Fibroblast of lung (primary cell): ENCODE data around the gene TBC1D7. TPM values are rescaled to one million over a fixed set of nuclear protein-coding genes. Genes with fewer than 3 reads are reported as not detected.

Experiments used
- DNase-seq, 2 donors: peaks; one replicate each; pipeline versions ENCODE4 v3.0.0 to v3.0.0-alpha.2; 2010; ENCODE audit warnings: low read depth in 2 of 2
- H2AFZ ChIP-seq: 2 replicates; pipeline ENCODE4 v1.5.1; 2012; ENCODE audit warnings: low read length, control low read depth, inconsistent platforms
- H3K27ac ChIP-seq: 2 replicates; pipeline ENCODE4 v1.5.1; 2011; ENCODE audit warnings: low read length, control low read depth; ENCODE audit not compliant: insufficient read depth
- H3K27me3 ChIP-seq: 2 replicates; pipeline ENCODE4 v1.5.1; 2011; ENCODE audit warnings: mild to moderate bottlenecking, low read length; ENCODE audit not compliant: control insufficient read depth, insufficient read depth
- H3K36me3 ChIP-seq: 2 replicates; pipeline ENCODE4 v1.5.1; 2011; ENCODE audit warnings: low read length; ENCODE audit not compliant: control insufficient read depth, insufficient read depth
- H3K4me1 ChIP-seq: 2 replicates; pipeline ENCODE4 v1.5.1; 2011; ENCODE audit warnings: low read length; ENCODE audit not compliant: control insufficient read depth, insufficient read depth; ENCODE audit errors: extremely low read depth
- H3K4me2 ChIP-seq: 2 replicates; pipeline ENCODE4 v1.5.1; 2011; ENCODE audit warnings: low read length, control low read depth; ENCODE audit not compliant: insufficient read depth; ENCODE audit errors: extremely low read depth
- H3K4me3 ChIP-seq, 4 experiments: fragments of 200-600 bp in 1 of 4; sonication (generic) in 1 of 4; replicated peaks in 1 of 4; 2 replicates each; pipeline ENCODE4 v1.5.1; 2011 to 2016; ENCODE audit warnings: low read length in 4 of 4, low read depth in 3 of 4, mild to moderate bottlenecking in 3 of 4, control low read depth in 2 of 4, inconsistent platforms in 1 of 4, mixed read lengths in 1 of 4; ENCODE audit not compliant: insufficient read depth in 1 of 4; ENCODE audit errors: control extremely low read depth in 1 of 4
- H3K79me2 ChIP-seq: 2 replicates; pipeline ENCODE4 v1.5.1; 2012; ENCODE audit warnings: mild to moderate bottlenecking, low read length, inconsistent platforms; ENCODE audit not compliant: control insufficient read depth, insufficient read depth
- H3K9ac ChIP-seq: 2 replicates; pipeline ENCODE4 v1.5.1; 2011; ENCODE audit warnings: mild to moderate bottlenecking, low read length, control low read depth; ENCODE audit not compliant: insufficient read depth
- H3K9me3 ChIP-seq: 2 replicates; pipeline ENCODE4 v1.5.1; 2012; ENCODE audit warnings: low read depth, low read length; ENCODE audit not compliant: control insufficient read depth, insufficient read depth
- H4K20me1 ChIP-seq: 2 replicates; pipeline ENCODE4 v1.5.1; 2011; ENCODE audit warnings: low read length; ENCODE audit not compliant: control insufficient read depth, insufficient read depth; ENCODE audit errors: extremely low read depth
- EZH2 ChIP-seq: IDR thresholded peaks from 2 replicates; pipeline ENCODE4 v1.5.1; 2012; ENCODE audit warnings: low read length, control low read depth, mild to moderate bottlenecking; ENCODE audit errors: missing control alignments
- polyA plus RNA-seq, 2 donors: library from polyadenylated mRNA; depleted of rRNA in 1 of 2; stranded (reverse) in 1 of 2; unstranded in 1 of 2; fragments of >200 nt; gene quantifications; 2 replicates each; pipeline ENCODE4 v1.2.1, GENCODE V29; 2011 to 2012; ENCODE audit warnings: missing spikeins in 1 of 2
- total RNA-seq: library from RNA; depleted of rRNA; stranded (reverse); fragments of >200 nt; gene quantifications from 2 replicates; pipeline ENCODE4 v1.2.1, GENCODE V29; 2014
- TF ChIP-seq, protein P1 (sequence below), 2 donors: IDR thresholded peaks in 1 of 2; conservative IDR thresholded peaks in 1 of 2; 1 replicate in 1 of 2; 2 replicates in 1 of 2; pipeline ENCODE4 v1.5.1; 2011 to 2012; ENCODE audit warnings: low read length in 2 of 2, control low read depth in 1 of 2, inconsistent platforms in 1 of 2, low read depth in 1 of 2, mild to moderate bottlenecking in 1 of 2

TBC1D7 gene
- total and polyA plus RNA-seq, 2 donors (not counting 1 experiment from before 2014, with no cell fraction given): 19.3 to 31.1 TPM

GRCh38 chr6:13346245-13346644 is 17.9 kb upstream of the TBC1D7 start:
- no peak overlapping the region for H3K4me3 ChIP-seq
- H3K4me2 ChIP-seq: no peak overlapping the region
- H3K9ac ChIP-seq: no peak overlapping the region
- H4K20me1 ChIP-seq: no peaks in the 10 kb centered on the region
- H3K4me1 ChIP-seq: no peaks in the 10 kb centered on the region
- H3K27ac ChIP-seq: no peak overlapping the region
- H2AFZ ChIP-seq: no peak overlapping the region
- H3K9me3 ChIP-seq: no peaks in the 10 kb centered on the region
- no peak for DNase-seq
- no peaks in the 10 kb centered on the region for H3K36me3 ChIP-seq
- TF ChIP-seq, protein P1, sequence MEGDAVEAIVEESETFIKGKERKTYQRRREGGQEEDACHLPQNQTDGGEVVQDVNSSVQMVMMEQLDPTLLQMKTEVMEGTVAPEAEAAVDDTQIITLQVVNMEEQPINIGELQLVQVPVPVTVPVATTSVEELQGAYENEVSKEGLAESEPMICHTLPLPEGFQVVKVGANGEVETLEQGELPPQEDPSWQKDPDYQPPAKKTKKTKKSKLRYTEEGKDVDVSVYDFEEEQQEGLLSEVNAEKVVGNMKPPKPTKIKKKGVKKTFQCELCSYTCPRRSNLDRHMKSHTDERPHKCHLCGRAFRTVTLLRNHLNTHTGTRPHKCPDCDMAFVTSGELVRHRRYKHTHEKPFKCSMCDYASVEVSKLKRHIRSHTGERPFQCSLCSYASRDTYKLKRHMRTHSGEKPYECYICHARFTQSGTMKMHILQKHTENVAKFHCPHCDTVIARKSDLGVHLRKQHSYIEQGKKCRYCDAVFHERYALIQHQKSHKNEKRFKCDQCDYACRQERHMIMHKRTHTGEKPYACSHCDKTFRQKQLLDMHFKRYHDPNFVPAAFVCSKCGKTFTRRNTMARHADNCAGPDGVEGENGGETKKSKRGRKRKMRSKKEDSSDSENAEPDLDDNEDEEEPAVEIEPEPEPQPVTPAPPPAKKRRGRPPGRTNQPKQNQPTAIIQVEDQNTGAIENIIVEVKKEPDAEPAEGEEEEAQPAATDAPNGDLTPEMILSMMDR (conservative IDR thresholded peaks at IDR 0.05 in 1 of 2, IDR thresholded peaks at IDR 0.05 in 1 of 2; ENCODE audit: low read depth in 1 of 2, low read length in 2 of 2): no peak
- no peak for TF ChIP-seq EZH2
- H3K79me2 ChIP-seq: no peaks in the 10 kb centered on the region
- H3K27me3 ChIP-seq: no peaks in the 10 kb centered on the region

GRCh38 chr6:13342414-13343019 is 14.2 kb upstream of the TBC1D7 start:
- no peaks in the 10 kb centered on the region for H3K36me3 ChIP-seq
- no peaks in the 10 kb centered on the region for H4K20me1 ChIP-seq
- H3K4me3 ChIP-seq: no peak overlapping the region
- no peaks in the 10 kb centered on the region for H3K27me3 ChIP-seq
- no peak overlapping the region for H3K27ac ChIP-seq
- H3K4me2 ChIP-seq: no peak overlapping the region
- no peak for TF ChIP-seq EZH2
- TF ChIP-seq, protein P1 (conservative IDR thresholded peaks at IDR 0.05 in 1 of 2, IDR thresholded peaks at IDR 0.05 in 1 of 2; ENCODE audit: low read depth in 1 of 2, low read length in 2 of 2): no peak
- H2AFZ ChIP-seq: no peak overlapping the region
- no peaks in the 10 kb centered on the region for H3K4me1 ChIP-seq
- no peaks in the 10 kb centered on the region for H3K79me2 ChIP-seq
- no peak overlapping the region for H3K9ac ChIP-seq
- no peaks in the 10 kb centered on the region for H3K9me3 ChIP-seq
- no peak for DNase-seq

DNA sequence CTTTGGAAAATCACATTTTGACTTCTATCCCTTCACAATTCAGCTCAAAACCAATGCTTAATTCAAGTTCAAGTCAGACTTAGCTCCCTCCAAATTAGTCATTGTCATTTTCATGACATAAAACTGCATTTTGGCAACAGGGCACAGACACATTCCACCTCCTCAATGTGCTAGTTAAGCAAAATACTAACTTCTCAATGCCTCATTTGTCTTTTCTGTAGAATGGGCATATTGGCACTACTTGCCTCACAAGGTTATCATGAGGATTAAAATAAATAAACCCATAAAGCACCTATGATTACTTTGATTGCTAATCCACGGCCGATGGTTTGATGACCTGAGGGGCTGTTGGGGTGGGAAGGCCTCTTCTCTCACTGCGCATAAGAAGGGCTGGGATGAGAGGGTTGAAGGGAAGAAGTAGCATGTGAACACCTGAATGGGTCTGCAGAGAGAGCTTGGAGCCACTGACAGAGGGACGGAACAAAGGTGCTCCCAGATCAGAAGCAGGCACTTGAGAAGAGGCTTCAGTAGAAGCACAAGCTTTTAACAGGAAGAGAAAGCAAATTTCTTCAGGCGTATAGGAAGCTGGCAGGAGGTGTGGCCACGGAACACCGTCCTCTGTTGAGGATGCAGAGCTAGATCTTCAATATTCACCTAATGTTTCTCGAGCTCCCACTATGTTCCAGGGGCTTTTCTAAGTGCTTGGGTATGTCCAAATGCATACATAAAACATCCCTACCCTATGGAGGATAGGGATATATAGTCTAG is 11.7 kb upstream of the TBC1D7 start:
- H3K9ac ChIP-seq: no peak overlapping the region
- H3K27me3 ChIP-seq: no peaks in the 10 kb centered on the region
- H3K27ac ChIP-seq: no peak overlapping the region
- H3K4me2 ChIP-seq: no peak overlapping the region
- no peak overlapping the region for H2AFZ ChIP-seq
- TF ChIP-seq EZH2: no peak
- TF ChIP-seq, protein P1 (conservative IDR thresholded peaks at IDR 0.05 in 1 of 2, IDR thresholded peaks at IDR 0.05 in 1 of 2; ENCODE audit: low read depth in 1 of 2, low read length in 2 of 2): no peak
- H3K4me3 ChIP-seq: no peak overlapping the region
- no peaks in the 10 kb centered on the region for H3K79me2 ChIP-seq
- H3K36me3 ChIP-seq: no peaks in the 10 kb centered on the region
- no peaks in the 10 kb centered on the region for H4K20me1 ChIP-seq
- DNase-seq: no peak
- no peaks in the 10 kb centered on the region for H3K9me3 ChIP-seq
- H3K4me1 ChIP-seq: no peaks in the 10 kb centered on the region
